ENCODE data around the gene ZNF687. TPM values are rescaled to one million over a fixed set of nuclear protein-coding genes. Genes with fewer than 3 reads are reported as not detected.

The ZNF687 gene
- total RNA-seq, 1 donor from 2014 or later, result 9.0 TPM

DNA sequence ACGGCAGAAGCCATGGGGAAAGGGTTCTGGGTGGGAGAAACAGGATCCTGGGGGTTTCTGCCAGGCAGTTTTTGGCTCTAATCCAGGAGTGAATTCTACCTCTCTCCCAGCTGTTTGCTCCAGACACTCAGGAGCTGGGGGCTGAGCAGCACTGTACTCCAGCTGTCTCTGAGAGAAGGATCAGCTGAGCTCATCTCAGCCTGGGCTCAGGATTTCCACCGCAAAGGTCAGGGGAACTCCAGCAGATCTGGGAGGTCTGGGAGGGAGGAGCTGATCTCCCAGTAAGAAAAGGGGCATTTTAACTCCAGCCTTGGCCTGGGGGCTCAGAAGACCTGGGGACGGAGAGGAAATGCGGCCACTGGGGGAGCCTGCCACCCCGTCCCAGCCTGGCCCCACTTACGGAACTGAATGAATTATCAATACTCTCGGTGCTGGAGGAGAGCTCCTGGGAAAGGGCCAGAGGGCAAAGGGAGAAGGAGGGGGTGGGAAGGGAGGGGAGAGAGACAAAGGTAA lies 27.8 kb downstream of the ZNF687 start:
- Histone ChIP-seq H3K27me3 (ENCODE audit: control insufficient read depth, insufficient read depth, low read length) (no peaks in the 10 kb centered on the region), H3K4me3 (ENCODE audit: low read depth, low read length) (no peak overlapping the region), H3K36me3 (ENCODE audit: control insufficient read depth, insufficient read depth, low read length) (peaks cover 33% of the 10 kb centered on the region)
- FAIRE-seq (no peak), DNase-seq (ENCODE audit: low read depth) (no peak)
- TF ChIP-seq, protein P1, sequence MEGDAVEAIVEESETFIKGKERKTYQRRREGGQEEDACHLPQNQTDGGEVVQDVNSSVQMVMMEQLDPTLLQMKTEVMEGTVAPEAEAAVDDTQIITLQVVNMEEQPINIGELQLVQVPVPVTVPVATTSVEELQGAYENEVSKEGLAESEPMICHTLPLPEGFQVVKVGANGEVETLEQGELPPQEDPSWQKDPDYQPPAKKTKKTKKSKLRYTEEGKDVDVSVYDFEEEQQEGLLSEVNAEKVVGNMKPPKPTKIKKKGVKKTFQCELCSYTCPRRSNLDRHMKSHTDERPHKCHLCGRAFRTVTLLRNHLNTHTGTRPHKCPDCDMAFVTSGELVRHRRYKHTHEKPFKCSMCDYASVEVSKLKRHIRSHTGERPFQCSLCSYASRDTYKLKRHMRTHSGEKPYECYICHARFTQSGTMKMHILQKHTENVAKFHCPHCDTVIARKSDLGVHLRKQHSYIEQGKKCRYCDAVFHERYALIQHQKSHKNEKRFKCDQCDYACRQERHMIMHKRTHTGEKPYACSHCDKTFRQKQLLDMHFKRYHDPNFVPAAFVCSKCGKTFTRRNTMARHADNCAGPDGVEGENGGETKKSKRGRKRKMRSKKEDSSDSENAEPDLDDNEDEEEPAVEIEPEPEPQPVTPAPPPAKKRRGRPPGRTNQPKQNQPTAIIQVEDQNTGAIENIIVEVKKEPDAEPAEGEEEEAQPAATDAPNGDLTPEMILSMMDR (IDR thresholded peaks at IDR 0.05; ENCODE audit: insufficient read depth, low read length, severe bottlenecking), result no peak

DNA sequence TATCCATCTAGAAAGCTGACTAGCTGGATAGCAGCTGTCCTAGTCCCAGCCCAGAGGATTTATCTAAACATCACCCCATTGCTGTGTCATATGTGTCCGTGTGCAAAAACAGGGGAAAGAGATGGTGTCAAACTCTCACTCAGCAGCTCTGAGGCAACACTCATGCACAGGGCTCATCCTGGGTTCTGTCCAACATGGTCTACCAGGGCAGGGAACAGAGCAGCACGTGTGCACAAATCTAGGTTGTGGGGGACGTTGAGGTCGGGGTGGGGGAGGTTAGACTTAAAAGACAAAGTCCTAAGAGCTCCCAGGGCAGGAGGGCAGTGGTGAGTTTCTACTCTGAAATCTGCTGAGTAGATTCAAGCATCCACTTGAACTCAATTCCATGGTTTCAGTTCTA lies 28.9 kb downstream of the ZNF687 start:
- H3K27me3 ChIP-seq (ENCODE audit: control insufficient read depth, insufficient read depth, low read length), result no peaks in the 10 kb centered on the region
- peaks cover 28% of the 10 kb centered on the region for H3K36me3 ChIP-seq (ENCODE audit: control insufficient read depth, insufficient read depth, low read length)
- DNase-seq (ENCODE audit: low read depth) (no peak), FAIRE-seq (no peak)
- no peak overlapping the region for H3K4me3 ChIP-seq (ENCODE audit: low read depth, low read length)
- TF ChIP-seq, protein P1 (IDR thresholded peaks at IDR 0.05; ENCODE audit: insufficient read depth, low read length, severe bottlenecking), result no peak

DNA sequence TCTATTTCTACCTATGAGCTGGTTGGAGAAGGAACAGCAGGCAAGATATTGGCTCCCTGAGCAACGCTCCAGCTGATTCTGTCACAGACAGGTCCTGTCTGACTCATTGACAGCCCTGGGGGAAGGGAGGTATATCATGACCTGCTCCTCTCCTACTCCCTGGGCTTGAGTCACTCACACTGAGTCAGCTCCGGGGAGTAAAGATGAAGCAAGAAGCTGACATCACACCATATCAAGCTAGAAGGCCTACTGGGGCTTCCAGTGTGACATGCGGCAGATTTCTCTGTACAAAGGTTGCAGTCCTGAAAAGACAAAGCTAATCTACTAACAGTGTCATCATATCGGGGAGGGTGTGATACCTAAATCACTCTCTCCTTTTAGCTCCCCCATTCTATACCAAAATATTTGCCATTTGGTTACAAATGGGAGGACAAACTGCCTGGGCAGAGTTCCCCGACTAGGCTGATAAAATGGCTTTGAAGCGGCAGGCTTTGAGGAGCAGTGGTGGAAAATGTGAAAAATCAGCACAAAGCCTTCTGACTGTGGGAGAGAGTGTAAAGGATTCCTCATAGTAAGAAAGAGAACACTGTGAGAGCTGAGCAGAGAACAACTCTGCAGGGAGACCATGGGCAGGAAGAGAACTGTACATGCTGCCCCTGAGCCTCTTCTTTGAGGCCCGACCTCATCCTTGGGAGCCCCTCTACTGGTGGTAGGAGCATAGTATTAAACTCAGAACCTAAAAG lies 29.7 kb downstream of the ZNF687 start:
- DNase-seq (ENCODE audit: low read depth) (peak; percentile 100), FAIRE-seq (peak; percentile 64)
- TF ChIP-seq, protein P1 (IDR thresholded peaks at IDR 0.05; ENCODE audit: insufficient read depth, low read length, severe bottlenecking), result no peak
- no peaks in the 10 kb centered on the region for H3K27me3 ChIP-seq (ENCODE audit: control insufficient read depth, insufficient read depth, low read length)
- H3K4me3 ChIP-seq (ENCODE audit: low read depth, low read length), result no peak overlapping the region
- H3K36me3 ChIP-seq (ENCODE audit: control insufficient read depth, insufficient read depth, low read length), result peaks cover 29% of the 10 kb centered on the region

DNA sequence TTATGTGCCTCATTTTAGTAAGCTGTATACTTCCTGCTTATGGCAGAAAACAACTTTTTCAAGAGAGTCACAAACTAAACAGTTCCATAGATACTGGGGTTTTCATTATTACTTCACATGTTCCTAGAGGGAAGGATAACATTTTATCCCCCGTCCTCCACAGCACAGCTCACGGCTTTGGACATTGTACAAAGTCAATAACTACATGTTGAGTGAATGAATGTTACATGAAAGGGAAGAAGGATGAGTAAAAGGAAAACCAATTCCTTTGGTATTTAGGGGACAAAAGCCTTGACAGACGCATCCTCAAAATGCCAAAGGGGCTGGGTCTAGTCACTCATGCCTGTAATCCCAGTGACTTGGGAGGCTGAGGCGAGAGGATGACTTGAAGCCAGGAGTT lies 30.3 kb downstream of the ZNF687 start:
- no peaks in the 10 kb centered on the region for H3K27me3 ChIP-seq (ENCODE audit: control insufficient read depth, insufficient read depth, low read length)
- no peak overlapping the region for H3K4me3 ChIP-seq (ENCODE audit: low read depth, low read length)
- TF ChIP-seq, protein P1 (IDR thresholded peaks at IDR 0.05; ENCODE audit: insufficient read depth, low read length, severe bottlenecking), result no peak
- peaks cover 27% of the 10 kb centered on the region for H3K36me3 ChIP-seq (ENCODE audit: control insufficient read depth, insufficient read depth, low read length)
- peak; percentile 43 for DNase-seq (ENCODE audit: low read depth)
- no peak for FAIRE-seq

DNA sequence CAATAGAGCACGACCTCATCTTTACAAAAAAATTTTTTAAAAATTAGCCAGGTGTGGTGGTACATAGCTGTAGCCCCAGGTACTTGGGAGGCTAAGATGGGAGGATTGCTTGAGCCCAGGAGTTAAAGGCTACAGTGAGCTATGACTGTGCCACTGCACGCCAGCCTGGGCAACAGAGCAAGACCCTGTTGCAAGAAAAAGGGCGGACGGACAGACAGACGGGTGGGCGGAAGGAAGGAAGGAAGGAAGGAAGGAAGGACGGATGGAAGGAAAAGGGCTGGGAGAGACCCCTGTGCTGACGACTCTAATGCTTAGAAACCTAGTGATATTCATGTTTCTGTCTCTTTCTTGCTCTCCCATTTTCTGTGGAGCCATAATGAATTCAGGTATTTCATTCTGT lies 30.7 kb downstream of the ZNF687 start:
- H3K36me3 ChIP-seq (ENCODE audit: control insufficient read depth, insufficient read depth, low read length), result peaks cover 23% of the 10 kb centered on the region
- no peak for FAIRE-seq
- no peaks in the 10 kb centered on the region for H3K27me3 ChIP-seq (ENCODE audit: control insufficient read depth, insufficient read depth, low read length)
- no peak overlapping the region for H3K4me3 ChIP-seq (ENCODE audit: low read depth, low read length)
- TF ChIP-seq, protein P1 (IDR thresholded peaks at IDR 0.05; ENCODE audit: insufficient read depth, low read length, severe bottlenecking), result no peak
- no peak for DNase-seq (ENCODE audit: low read depth)

Data from bronchial epithelial cell (primary cell).